GM18511 (cell line): ENCODE data around the gene SAMD8.

Experiments
- ATAC-seq: cut with Tn5 transposase; IDR thresholded peaks from one replicate; pipeline ENCODE4 v1.9.1; 2021; ENCODE audit warnings: mild to moderate bottlenecking, moderate library complexity; ENCODE audit not compliant: unreplicated experiment

SAMD8 gene

GRCh38 chr10:75084834-75085384, 26.5 kb upstream of the SAMD8 start:
- no peak for ATAC-seq

- no peak for ATAC-seq
These were observed 25.1 kb upstream of the SAMD8 start for GRCh38 chr10:75086278-75086934.

- ATAC-seq, result no peak
These were observed 22.8 kb upstream of the SAMD8 start for GRCh38 chr10:75088640-75089039.

- ATAC-seq, result no peak
These were observed 21.8 kb upstream of the SAMD8 start for GRCh38 chr10:75089634-75090033.

GRCh38 chr10:75091146-75091545, 20.3 kb upstream of the SAMD8 start:
- ATAC-seq, result no peak

GRCh38 chr10:75094465-75094864, 17.0 kb upstream of the SAMD8 start:
- ATAC-seq, result no peak

GRCh38 chr10:75095631-75096030, 15.8 kb upstream of the SAMD8 start:
- no peak for ATAC-seq

GRCh38 chr10:75096749-75097148, 14.7 kb upstream of the SAMD8 start:
- no peak for ATAC-seq

- ATAC-seq, result no peak
These were observed 13.7 kb upstream of the SAMD8 start for GRCh38 chr10:75097666-75098285.

GRCh38 chr10:75098902-75099673, 12.4 kb upstream of the SAMD8 start:
- no peak for ATAC-seq

GRCh38 chr10:75099952-75100763, 11.3 kb upstream of the SAMD8 start:
- peak; percentile 83 for ATAC-seq

GRCh38 chr10:75100764-75101291, 10.6 kb upstream of the SAMD8 start:
- ATAC-seq, result no peak

- ATAC-seq, result no peak
These were observed 9.8 kb upstream of the SAMD8 start for GRCh38 chr10:75101416-75102251.

GRCh38 chr10:75102830-75103673, 8.4 kb upstream of the SAMD8 start:
- no peak for ATAC-seq

- ATAC-seq, result no peak
These were observed 7.4 kb upstream of the SAMD8 start for GRCh38 chr10:75103881-75104686.

- ATAC-seq, result no peak
These were observed 6.6 kb upstream of the SAMD8 start for GRCh38 chr10:75104842-75105241.

- ATAC-seq, result no peak
These were observed 5.8 kb upstream of the SAMD8 start for GRCh38 chr10:75105576-75106197.

GRCh38 chr10:75106242-75106641, 5.2 kb upstream of the SAMD8 start:
- ATAC-seq, result no peak
